Smooth muscle cell (in vitro differentiated cells): ENCODE data around the gene PAX9. TPM values are rescaled to one million over a fixed set of nuclear protein-coding genes. Genes with fewer than 3 reads are reported as not detected.

ENCODE experiments used
- DNase-seq: peaks from one replicate; lab custom pipeline; 2025; ENCODE audit not compliant: unreplicated experiment; lab: John Stamatoyannopoulos, UW
- H2AFZ ChIP-seq: fragments of 200-600 bp; sonication (generic); 2 replicates; pipeline ENCODE4 v1.6.0; 2016; ENCODE audit warnings: antibody characterized with exemption, low read depth, mild to moderate bottlenecking
- H3F3A ChIP-seq: fragments of 200-600 bp; sonication (generic); 2 replicates; pipeline ENCODE4 v1.6.0; 2017; ENCODE audit warnings: antibody characterized with exemption, low read depth
- H3K27ac ChIP-seq: fragments of 200-600 bp; sonication (generic); 2 replicates; pipeline ENCODE4 v1.5.1; 2016; ENCODE audit warnings: low read depth, mild to moderate bottlenecking
- H3K27me3 ChIP-seq: fragments of 200-600 bp; sonication (generic); 2 replicates; pipeline ENCODE4 v1.6.1; 2016; ENCODE audit warnings: low read depth, mild to moderate bottlenecking
- H3K36me3 ChIP-seq: fragments of 200-600 bp; sonication (generic); 2 replicates; pipeline ENCODE4 v1.5.1; 2016; ENCODE audit warnings: low read depth
- H3K4me1 ChIP-seq: fragments of 200-600 bp; sonication (generic); 2 replicates; pipeline ENCODE4 v1.5.1; 2016; ENCODE audit warnings: low read depth
- H3K4me2 ChIP-seq: fragments of 200-600 bp; sonication (generic); 2 replicates; pipeline ENCODE4 v1.6.0; 2016; ENCODE audit warnings: mild to moderate bottlenecking
- H3K4me3 ChIP-seq: fragments of 200-600 bp; sonication (generic); 2 replicates; pipeline ENCODE4 v1.5.1; 2016; ENCODE audit warnings: mild to moderate bottlenecking
- H3K79me2 ChIP-seq: fragments of 200-600 bp; sonication (generic); 2 replicates; pipeline ENCODE4 v1.6.0; 2016; ENCODE audit warnings: low read depth, mild to moderate bottlenecking
- H3K9ac ChIP-seq: fragments of 200-600 bp; sonication (generic); 2 replicates; pipeline ENCODE4 v1.6.0; 2016; ENCODE audit warnings: low read depth
- H3K9me3 ChIP-seq: fragments of 200-600 bp; sonication (generic); replicated peaks from 2 replicates; pipeline ENCODE4 v1.5.1; 2016; ENCODE audit warnings: low read depth
- H4K20me1 ChIP-seq: fragments of 200-600 bp; sonication (generic); 2 replicates; pipeline ENCODE4 v1.6.0; 2016; ENCODE audit warnings: low read depth
- CTCF ChIP-seq: fragments of 200-600 bp; sonication (generic); IDR thresholded peaks from 2 replicates; pipeline ENCODE4 v1.5.1; 2017; ENCODE audit warnings: borderline replicate concordance, mild to moderate bottlenecking, antibody characterized with exemption; ENCODE audit not compliant: insufficient read depth, poor library complexity, severe bottlenecking
- WGBS: methylation state at CpG from one replicate; pipeline ENCODE4 v1.1.7; 2016; ENCODE audit warnings: low lambda C conversion rate; 5-methylcytosine and 5-hydroxymethylcytosine counted together
- polyA plus RNA-seq: library from polyadenylated mRNA; unstranded; fragments of >200 nt; fragmentation: Nextera tagmentation; extraction: Ambion mirVana; gene quantifications from 2 replicates; pipeline ENCODE4 v1.2.1, GENCODE V29; 2016
- total RNA-seq: library from RNA; depleted of rRNA; stranded (reverse); fragments of >200 nt; gene quantifications from 2 replicates; pipeline ENCODE4 v1.2.3, GENCODE V29; 2014

The PAX9 gene
- total and polyA plus RNA-seq, 2 experiments from 2014 or later, result not detected

GRCh38 chr14:36674659-36675058, 13.0 kb downstream of the PAX9 start:
- no peak overlapping the region for H3K4me3 ChIP-seq
- no peak for DNase-seq
- H3K27ac ChIP-seq, result no peak overlapping the region
- no peaks in the 10 kb centered on the region for H3K79me2 ChIP-seq
- H3K27me3 ChIP-seq, result peaks cover 78% of the 10 kb centered on the region
- H3K4me1 ChIP-seq, result peaks cover 6% of the 10 kb centered on the region
- H4K20me1 ChIP-seq, result no peaks in the 10 kb centered on the region
- no peak overlapping the region for H3K4me2 ChIP-seq
- no peaks in the 10 kb centered on the region for H3K36me3 ChIP-seq
- 79% methylated on average over 3 of the region's 3 CpGs for WGBS
- no peak for TF ChIP-seq CTCF
- no peak overlapping the region for H2AFZ ChIP-seq
- no peaks in the 10 kb centered on the region for H3F3A ChIP-seq
- no peak overlapping the region for H3K9ac ChIP-seq
- no peaks in the 10 kb centered on the region for H3K9me3 ChIP-seq

GRCh38 chr14:36675581-36675980, 13.9 kb downstream of the PAX9 start:
- Histone ChIP-seq H3K79me2 (no peaks in the 10 kb centered on the region), H3K36me3 (no peaks in the 10 kb centered on the region), H3K4me1 (peaks cover 6% of the 10 kb centered on the region), H3K9me3 (no peaks in the 10 kb centered on the region), H2AFZ (no peak overlapping the region), H3K4me3 (no peak overlapping the region), H3K9ac (no peak overlapping the region), H3K27me3 (peaks cover 69% of the 10 kb centered on the region), H3K27ac (no peak overlapping the region), H4K20me1 (no peaks in the 10 kb centered on the region), H3K4me2 (no peak overlapping the region), H3F3A (no peaks in the 10 kb centered on the region)
- 85% methylated on average over 6 of the region's 6 CpGs for WGBS
- DNase-seq, result no peak
- no peak for TF ChIP-seq CTCF

- 42% methylated on average over 10 of the region's 10 CpGs for WGBS
- DNase-seq, result no peak
- peaks cover 67% of the 10 kb centered on the region for H3K27me3 ChIP-seq
These were observed 14.6 kb downstream of the PAX9 start for GRCh38 chr14:36676236-36676635.

More at GRCh38 chr14:36676236-36676635, 14.6 kb downstream of the PAX9 start:
- Histone ChIP-seq H3F3A (no peaks in the 10 kb centered on the region), H3K9ac (no peak overlapping the region), H3K36me3 (no peaks in the 10 kb centered on the region), H3K4me1 (peaks cover 6% of the 10 kb centered on the region), H4K20me1 (no peaks in the 10 kb centered on the region), H3K9me3 (no peaks in the 10 kb centered on the region), H3K4me2 (no peak overlapping the region), H2AFZ (no peak overlapping the region), H3K4me3 (no peak overlapping the region), H3K79me2 (no peaks in the 10 kb centered on the region), H3K27ac (no peak overlapping the region)
- TF ChIP-seq CTCF, result no peak
